ENCODE measurements around the gene DENND6B.

DENND6B gene

DNA sequence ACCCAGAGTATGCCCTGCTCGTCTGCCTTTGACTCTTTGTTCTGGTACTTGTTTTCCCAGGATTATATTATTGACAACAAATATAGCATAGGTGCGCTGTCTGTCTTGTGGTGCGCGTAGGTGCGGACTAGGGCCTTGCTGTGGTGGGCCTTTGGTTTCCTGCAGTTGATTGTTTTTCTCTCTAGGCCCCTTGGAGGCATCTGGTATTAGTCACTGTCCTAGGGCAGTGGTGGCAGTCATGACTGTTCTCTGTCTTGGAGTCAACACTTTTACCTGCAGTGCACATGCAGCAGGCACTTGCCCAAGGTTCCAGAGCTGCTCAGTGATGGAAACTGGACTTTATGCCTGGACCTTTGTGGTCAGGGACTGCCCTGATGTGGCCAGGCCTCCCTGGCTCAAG, 34.9 kb upstream of the DENND6B start:
- Histone ChIP-seq H3F3A (ENCODE audit: insufficient read depth, low read length) (no peaks in the 10 kb centered on the region), H3K9ac (ENCODE audit: low read length) (no peak overlapping the region), H3K79me2 (ENCODE audit: insufficient read depth, low read length) (peaks cover 87% of the 10 kb centered on the region), H3K4me2 (ENCODE audit: low read length) (no peak overlapping the region), H4K20me1 (ENCODE audit: insufficient read depth, low read length) (no peaks in the 10 kb centered on the region), H3K4me1 (ENCODE audit: insufficient read depth, low read length, severe bottlenecking) (no peaks in the 10 kb centered on the region), H3K27me3 (ENCODE audit: insufficient read depth, low read length) (no peaks in the 10 kb centered on the region), H3K4me3 (ENCODE audit: low read depth, low read length, poor library complexity, severe bottlenecking) (no peak overlapping the region), H2AFZ (ENCODE audit: low read length) (no peak overlapping the region), H3K36me3 (ENCODE audit: insufficient read depth, low read length) (peaks cover 33% of the 10 kb centered on the region), H3K27ac (ENCODE audit: low read depth, low read length, poor library complexity, severe bottlenecking) (no peak overlapping the region), H3K9me2 (ENCODE audit: low read depth, low read length) (no peaks in the 10 kb centered on the region), H3K9me3 (ENCODE audit: low read length) (no peaks in the 10 kb centered on the region)
- TF ChIP-seq EZH2 (IDR thresholded peaks at IDR 0.05; ENCODE audit: borderline replicate concordance, low read length): no peak
- TF ChIP-seq, protein P1, sequence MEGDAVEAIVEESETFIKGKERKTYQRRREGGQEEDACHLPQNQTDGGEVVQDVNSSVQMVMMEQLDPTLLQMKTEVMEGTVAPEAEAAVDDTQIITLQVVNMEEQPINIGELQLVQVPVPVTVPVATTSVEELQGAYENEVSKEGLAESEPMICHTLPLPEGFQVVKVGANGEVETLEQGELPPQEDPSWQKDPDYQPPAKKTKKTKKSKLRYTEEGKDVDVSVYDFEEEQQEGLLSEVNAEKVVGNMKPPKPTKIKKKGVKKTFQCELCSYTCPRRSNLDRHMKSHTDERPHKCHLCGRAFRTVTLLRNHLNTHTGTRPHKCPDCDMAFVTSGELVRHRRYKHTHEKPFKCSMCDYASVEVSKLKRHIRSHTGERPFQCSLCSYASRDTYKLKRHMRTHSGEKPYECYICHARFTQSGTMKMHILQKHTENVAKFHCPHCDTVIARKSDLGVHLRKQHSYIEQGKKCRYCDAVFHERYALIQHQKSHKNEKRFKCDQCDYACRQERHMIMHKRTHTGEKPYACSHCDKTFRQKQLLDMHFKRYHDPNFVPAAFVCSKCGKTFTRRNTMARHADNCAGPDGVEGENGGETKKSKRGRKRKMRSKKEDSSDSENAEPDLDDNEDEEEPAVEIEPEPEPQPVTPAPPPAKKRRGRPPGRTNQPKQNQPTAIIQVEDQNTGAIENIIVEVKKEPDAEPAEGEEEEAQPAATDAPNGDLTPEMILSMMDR (IDR thresholded peaks at IDR 0.05; ENCODE audit: low read length): no peak

DNA sequence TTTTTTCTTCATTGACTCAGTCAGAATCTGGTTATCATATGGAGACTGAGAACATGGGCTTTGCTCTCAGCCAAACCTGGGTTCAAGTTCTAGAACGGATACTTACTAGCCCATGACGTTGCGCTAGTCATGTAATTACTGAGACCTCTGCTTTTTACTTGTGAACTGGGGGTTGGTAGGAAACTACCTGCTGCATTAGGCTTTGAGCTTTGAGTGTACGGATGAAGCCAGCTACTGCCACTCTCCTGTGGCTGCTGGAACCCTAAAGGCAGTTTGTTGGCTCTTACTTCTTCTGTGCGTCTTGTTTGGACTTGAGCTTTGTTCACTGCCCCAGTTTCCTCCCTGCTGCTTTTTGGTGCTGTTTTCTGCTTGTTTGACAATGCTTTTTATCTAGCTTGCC, 34.4 kb upstream of the DENND6B start:
- H3K36me3 ChIP-seq (ENCODE audit: insufficient read depth, low read length): peaks cover 37% of the 10 kb centered on the region
- H3K4me2 ChIP-seq (ENCODE audit: low read length): no peak overlapping the region
- peaks cover 88% of the 10 kb centered on the region for H3K79me2 ChIP-seq (ENCODE audit: insufficient read depth, low read length)
- no peak overlapping the region for H3K27ac ChIP-seq (ENCODE audit: low read depth, low read length, poor library complexity, severe bottlenecking)
- H3K4me1 ChIP-seq (ENCODE audit: insufficient read depth, low read length, severe bottlenecking): no peaks in the 10 kb centered on the region
- no peaks in the 10 kb centered on the region for H3K27me3 ChIP-seq (ENCODE audit: insufficient read depth, low read length)
- H3F3A ChIP-seq (ENCODE audit: insufficient read depth, low read length): no peaks in the 10 kb centered on the region
- TF ChIP-seq, protein P1 (IDR thresholded peaks at IDR 0.05; ENCODE audit: low read length): no peak
- no peak for TF ChIP-seq EZH2 (IDR thresholded peaks at IDR 0.05; ENCODE audit: borderline replicate concordance, low read length)
- H3K9ac ChIP-seq (ENCODE audit: low read length): no peak overlapping the region
- H2AFZ ChIP-seq (ENCODE audit: low read length): no peak overlapping the region
- no peaks in the 10 kb centered on the region for H4K20me1 ChIP-seq (ENCODE audit: insufficient read depth, low read length)
- no peaks in the 10 kb centered on the region for H3K9me2 ChIP-seq (ENCODE audit: low read depth, low read length)
- no peaks in the 10 kb centered on the region for H3K9me3 ChIP-seq (ENCODE audit: low read length)
- H3K4me3 ChIP-seq (ENCODE audit: low read depth, low read length, poor library complexity, severe bottlenecking): no peak overlapping the region

DNA sequence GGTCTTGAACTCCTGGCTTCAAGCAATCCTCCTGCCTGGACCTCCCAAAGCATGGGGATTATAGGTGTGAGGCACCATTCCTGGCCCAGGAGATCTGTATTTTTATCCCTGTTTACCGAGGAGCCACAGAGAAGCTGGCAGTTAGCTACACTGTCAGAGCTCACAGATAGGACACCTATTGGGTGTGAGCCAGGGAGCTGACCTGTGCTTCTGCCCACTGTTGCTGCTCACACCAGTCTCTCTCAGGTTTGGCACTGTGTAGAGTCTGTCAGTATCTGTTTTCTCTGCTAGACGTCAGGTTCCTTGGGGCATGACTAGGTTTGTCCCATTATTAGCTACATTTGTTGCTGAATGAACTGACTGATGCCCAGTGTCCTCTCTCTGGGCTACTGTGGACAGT, 33.8 kb upstream of the DENND6B start:
- Histone ChIP-seq H3K27ac (ENCODE audit: low read depth, low read length, poor library complexity, severe bottlenecking) (no peak overlapping the region), H3K4me2 (ENCODE audit: low read length) (no peak overlapping the region), H3K79me2 (ENCODE audit: insufficient read depth, low read length) (peaks cover 84% of the 10 kb centered on the region), H3K27me3 (ENCODE audit: insufficient read depth, low read length) (no peaks in the 10 kb centered on the region), H3K9me2 (ENCODE audit: low read depth, low read length) (no peaks in the 10 kb centered on the region), H3K36me3 (ENCODE audit: insufficient read depth, low read length) (peaks cover 38% of the 10 kb centered on the region), H2AFZ (ENCODE audit: low read length) (no peak overlapping the region), H4K20me1 (ENCODE audit: insufficient read depth, low read length) (no peaks in the 10 kb centered on the region), H3K4me3 (ENCODE audit: low read depth, low read length, poor library complexity, severe bottlenecking) (no peak overlapping the region), H3K4me1 (ENCODE audit: insufficient read depth, low read length, severe bottlenecking) (no peaks in the 10 kb centered on the region), H3K9ac (ENCODE audit: low read length) (no peak overlapping the region), H3F3A (ENCODE audit: insufficient read depth, low read length) (no peaks in the 10 kb centered on the region), H3K9me3 (ENCODE audit: low read length) (no peaks in the 10 kb centered on the region)
- TF ChIP-seq EZH2 (IDR thresholded peaks at IDR 0.05; ENCODE audit: borderline replicate concordance, low read length): no peak
- TF ChIP-seq, protein P1 (IDR thresholded peaks at IDR 0.05; ENCODE audit: low read length): no peak
